ENCODE measurements around the gene IGSF9B.
A peak's percentile ranks its signal among the peaks of the same experiment; 100 is the strongest.

- TF ChIP-seq ZFP30 (CRISPR knock-in tag; IDR thresholded peaks at IDR 0.05) (0 out of 2 replicates have a peak, but pooled peaks have one; percentile 20), TCF4 (CRISPR knock-in tag; IDR thresholded peaks at IDR 0.05; ENCODE audit: borderline replicate concordance) (peak; percentile 11; the same call in 1 of the 2 replicates), ZNF70 (CRISPR knock-in tag; IDR thresholded peaks at IDR 0.05) (no peak; the same call in 1 of the 2 replicates), POU6F1 (CRISPR knock-in tag; IDR thresholded peaks at IDR 0.05; ENCODE audit: borderline replicate concordance, low read depth) (no peak)
These were observed 9.4 kb downstream of the IGSF9B start for GRCh38 chr11:133947321-133947756.
